Esophagus squamous epithelium (tissue), 5 donors: ENCODE measurements around the gene SLC9A9. TPM values are rescaled to one million over a fixed set of nuclear protein-coding genes. Genes with fewer than 3 reads are reported as not detected.

Experiments used
- DNase-seq: peaks from one replicate; lab custom pipeline; 2025; lab: John Stamatoyannopoulos, UW
- H3K27ac ChIP-seq, 4 donors: fragments of 200-600 bp; sonication (generic); one replicate each; pipeline ENCODE4 v1.5.1; 2016 to 2019; ENCODE audit warnings: mild to moderate bottlenecking in 1 of 4
- H3K27me3 ChIP-seq, 4 donors: fragments of 200-600 bp; sonication (generic); 1 replicate in 3 of 4; 2 replicates in 1 of 4; pipeline versions ENCODE4 v1.5.1 to v1.6.0; 2017 to 2021; ENCODE audit warnings: antibody characterized with exemption in 1 of 4
- H3K36me3 ChIP-seq, 3 donors: fragments of 200-600 bp; sonication (generic); one replicate each; pipeline ENCODE4 v1.5.1; 2016 to 2019
- H3K4me1 ChIP-seq, 3 donors: fragments of 200-600 bp; sonication (generic); one replicate each; pipeline ENCODE4 v1.5.1; 2017 to 2019
- H3K4me3 ChIP-seq, 4 donors: fragments of 200-600 bp; sonication (generic); 1 replicate in 3 of 4; 2 replicates in 1 of 4; pipeline ENCODE4 v1.5.1; 2016 to 2019; ENCODE audit warnings: mild to moderate bottlenecking in 2 of 4, moderate library complexity in 1 of 4
- H3K9me3 ChIP-seq, 3 donors: fragments of 200-600 bp; sonication (generic); one replicate each; pipeline ENCODE4 v1.5.1; 2016 to 2019
- POLR2A ChIP-seq, 4 donors: fragments of 450-650 bp; IDR thresholded peaks; one replicate each; pipeline ENCODE4 v1.6.1; 2017; ENCODE audit warnings: antibody characterized with exemption in 4 of 4, mild to moderate bottlenecking in 4 of 4, moderate library complexity in 3 of 4
- WGBS, 2 donors: methylation state at CpG; one replicate each; pipeline ENCODE4 v1.1.5; 2018; 5-methylcytosine and 5-hydroxymethylcytosine counted together
- intact Hi-C: fragments of 100-400 bp; cut with DNase I; formaldehyde crosslinking; loops from one replicate; pipeline ENCODE4 v1.15.0; 2022
- total RNA-seq, 4 donors: library from RNA; depleted of rRNA; stranded (reverse); fragments of >200 nt; gene quantifications; one replicate each; pipeline ENCODE4 v1.1.0, GENCODE V29; 2016
- TF ChIP-seq, protein P1 (sequence below), 6 experiments: fragments of 450-650 bp in 4 of 6; fragments of 200-600 bp in 2 of 6; sonication (generic) in 2 of 6; IDR thresholded peaks; one replicate each; pipeline ENCODE4 v1.5.1; 2016 to 2019; ENCODE audit warnings: antibody characterized with exemption in 6 of 6, mild to moderate bottlenecking in 4 of 6, moderate library complexity in 4 of 6
- donor health status: DM: yes; HTN: yes; CAD: no.

SLC9A9 gene
- total RNA-seq, 4 donors from 2014 or later = 11.2 to 22.3 (median 18.9) TPM

DNA sequence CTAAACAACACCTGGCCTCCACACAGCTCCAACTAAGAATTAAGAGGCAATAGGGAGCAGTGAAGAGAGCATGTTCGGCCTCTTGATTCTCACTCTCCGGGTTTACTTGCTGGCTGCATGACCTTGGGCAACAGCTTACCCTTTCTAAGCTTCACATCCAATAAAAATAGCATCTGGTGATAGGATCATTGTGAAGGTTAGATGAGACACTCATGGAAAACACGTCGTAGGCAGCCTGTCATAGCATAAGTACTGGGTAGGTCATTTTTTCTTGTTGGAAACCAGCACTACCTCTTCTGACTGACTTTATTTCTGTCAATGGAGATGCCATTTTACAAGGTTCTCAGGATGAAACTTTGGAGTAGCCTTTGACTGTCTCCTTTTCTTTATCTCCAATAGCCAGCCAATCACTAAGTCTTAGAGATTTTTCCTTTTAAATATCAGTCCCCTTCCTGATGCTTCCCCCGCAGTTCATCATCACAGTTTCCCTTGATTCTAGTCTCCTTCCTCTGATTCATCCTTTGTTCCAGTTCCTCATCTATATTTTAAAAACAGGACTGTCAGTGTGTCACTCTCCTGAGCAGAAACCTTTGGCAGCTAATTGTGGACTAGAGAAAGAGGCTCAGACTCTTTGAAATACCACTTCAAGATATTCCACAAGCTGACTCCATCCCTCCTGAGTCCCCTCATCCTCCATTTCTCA, 271.5 kb downstream of the SLC9A9 start:
- TF ChIP-seq POLR2A (IDR thresholded peaks at IDR 0.05) = no peak
- TF ChIP-seq, protein P1, sequence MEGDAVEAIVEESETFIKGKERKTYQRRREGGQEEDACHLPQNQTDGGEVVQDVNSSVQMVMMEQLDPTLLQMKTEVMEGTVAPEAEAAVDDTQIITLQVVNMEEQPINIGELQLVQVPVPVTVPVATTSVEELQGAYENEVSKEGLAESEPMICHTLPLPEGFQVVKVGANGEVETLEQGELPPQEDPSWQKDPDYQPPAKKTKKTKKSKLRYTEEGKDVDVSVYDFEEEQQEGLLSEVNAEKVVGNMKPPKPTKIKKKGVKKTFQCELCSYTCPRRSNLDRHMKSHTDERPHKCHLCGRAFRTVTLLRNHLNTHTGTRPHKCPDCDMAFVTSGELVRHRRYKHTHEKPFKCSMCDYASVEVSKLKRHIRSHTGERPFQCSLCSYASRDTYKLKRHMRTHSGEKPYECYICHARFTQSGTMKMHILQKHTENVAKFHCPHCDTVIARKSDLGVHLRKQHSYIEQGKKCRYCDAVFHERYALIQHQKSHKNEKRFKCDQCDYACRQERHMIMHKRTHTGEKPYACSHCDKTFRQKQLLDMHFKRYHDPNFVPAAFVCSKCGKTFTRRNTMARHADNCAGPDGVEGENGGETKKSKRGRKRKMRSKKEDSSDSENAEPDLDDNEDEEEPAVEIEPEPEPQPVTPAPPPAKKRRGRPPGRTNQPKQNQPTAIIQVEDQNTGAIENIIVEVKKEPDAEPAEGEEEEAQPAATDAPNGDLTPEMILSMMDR (IDR thresholded peaks at IDR 0.05) = no peak
- Histone ChIP-seq H3K9me3 (no peaks in the 10 kb centered on the region), H3K27ac (no peak overlapping the region), H3K4me3 (no peak overlapping the region), H3K4me1 (no peaks in the 10 kb centered on the region), H3K27me3 (no peaks in the 10 kb centered on the region), H3K36me3 (peaks cover 0 to 65% (median 0%) of the 10 kb centered on the region in 3 donors)
- intact Hi-C loops = no loop called here
- 89 to 92% methylated on average over 5 of the region's 5 CpGs for WGBS, 2 donors
- DNase-seq = no peak

DNA sequence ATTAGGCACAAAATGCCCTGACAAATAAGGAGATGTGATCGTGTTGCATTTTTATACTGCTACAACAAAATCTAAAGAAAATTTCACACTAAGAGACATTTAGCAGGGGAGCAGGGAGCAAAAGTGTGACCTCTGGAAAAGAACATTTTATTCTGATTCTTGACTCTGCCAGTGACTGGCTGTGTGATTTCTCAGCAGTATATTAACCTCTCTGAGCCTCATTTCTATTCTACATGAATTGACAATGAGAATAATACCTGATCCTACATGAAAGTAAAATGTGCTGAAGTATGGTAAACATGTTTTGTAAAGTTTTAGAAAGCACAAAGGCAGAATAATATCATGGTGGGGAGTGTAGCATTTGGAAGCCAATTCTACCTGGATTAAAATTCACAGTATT, 273.3 kb downstream of the SLC9A9 start:
- H3K27ac ChIP-seq = no peak overlapping the region
- peaks cover 0 to 56% (median 0%) of the 10 kb centered on the region in 3 donors for H3K36me3 ChIP-seq
- intact Hi-C loops = no loop called here
- no peaks in the 10 kb centered on the region for H3K27me3 ChIP-seq
- WGBS, 2 donors = 93 to 100% methylated on average over 1 of the region's 1 CpG
- no peak for DNase-seq
- no peaks in the 10 kb centered on the region for H3K4me1 ChIP-seq
- H3K9me3 ChIP-seq = no peaks in the 10 kb centered on the region
- TF ChIP-seq, protein P1 (IDR thresholded peaks at IDR 0.05) = no peak
- no peak for TF ChIP-seq POLR2A (IDR thresholded peaks at IDR 0.05)
- no peak overlapping the region for H3K4me3 ChIP-seq

DNA sequence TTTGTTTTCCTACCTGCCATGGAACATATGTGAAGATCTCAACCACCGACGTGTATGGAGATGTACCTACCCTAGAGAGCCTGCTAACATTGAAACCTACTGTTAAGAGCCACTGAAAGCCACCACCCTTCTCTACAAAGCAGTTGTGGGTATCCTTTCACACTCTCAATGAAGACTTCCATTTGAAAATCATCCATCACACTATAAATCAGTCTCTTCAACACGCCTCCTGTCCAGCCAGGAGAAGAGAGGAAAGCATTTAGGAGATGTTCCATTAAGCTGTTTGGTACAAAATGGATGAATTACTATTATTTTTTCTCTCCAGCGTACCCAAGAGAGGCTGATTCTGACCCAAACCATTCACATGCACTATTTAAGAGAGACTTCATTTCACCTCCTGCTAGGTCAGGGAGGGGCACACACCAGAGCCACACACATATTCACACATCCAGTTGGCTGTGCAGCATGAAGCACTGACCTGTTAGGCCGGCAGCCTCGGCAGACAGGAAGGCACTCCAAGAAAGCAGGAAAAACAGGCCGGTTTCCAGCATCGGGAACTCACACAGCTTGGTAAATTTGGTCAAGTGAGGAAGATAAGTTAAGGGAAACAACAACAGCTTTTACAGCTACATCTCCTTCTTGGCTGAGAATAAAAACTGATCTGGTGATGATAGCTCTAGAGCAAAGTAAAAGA, 274.5 kb downstream of the SLC9A9 start:
- H3K9me3 ChIP-seq = no peaks in the 10 kb centered on the region
- WGBS, 2 donors = 80 to 93% methylated on average over 7 to 8 of the region's 8 CpGs
- TF ChIP-seq POLR2A (IDR thresholded peaks at IDR 0.05) = no peak
- TF ChIP-seq, protein P1 (IDR thresholded peaks at IDR 0.05) = no peak
- intact Hi-C loops = no loop called here
- no peak overlapping the region for H3K27ac ChIP-seq
- no peak for DNase-seq
- H3K27me3 ChIP-seq = no peaks in the 10 kb centered on the region
- no peaks in the 10 kb centered on the region for H3K4me1 ChIP-seq
- peaks cover 0 to 53% (median 0%) of the 10 kb centered on the region in 3 donors for H3K36me3 ChIP-seq
- H3K4me3 ChIP-seq = no peak overlapping the region

GRCh38 chr3:143571548-143571947, 276.7 kb downstream of the SLC9A9 start:
- Histone ChIP-seq H3K36me3 (peaks cover 0 to 32% (median 0%) of the 10 kb centered on the region in 3 donors), H3K4me3 (no peak overlapping the region), H3K27ac (no peak overlapping the region), H3K9me3 (no peaks in the 10 kb centered on the region), H3K4me1 (no peaks in the 10 kb centered on the region), H3K27me3 (no peaks in the 10 kb centered on the region)
- no peak for DNase-seq
- TF ChIP-seq, protein P1 (IDR thresholded peaks at IDR 0.05) = no peak
- no peak for TF ChIP-seq POLR2A (IDR thresholded peaks at IDR 0.05)
- WGBS, 2 donors = 95 to 100% methylated on average over 1 of the region's 1 CpG
- intact Hi-C loops = no loop called here

- 60 to 86% methylated on average over 2 of the region's 2 CpGs for WGBS, 2 donors
- no peaks in the 10 kb centered on the region for H3K4me1 ChIP-seq
- intact Hi-C loops = no loop called here
- no peak overlapping the region for H3K4me3 ChIP-seq
- no peak for TF ChIP-seq POLR2A (IDR thresholded peaks at IDR 0.05)
- TF ChIP-seq, protein P1 (IDR thresholded peaks at IDR 0.05) = no peak
- no peaks in the 10 kb centered on the region for H3K36me3 ChIP-seq
- H3K27me3 ChIP-seq = no peaks in the 10 kb centered on the region
- DNase-seq = no peak
- no peaks in the 10 kb centered on the region for H3K9me3 ChIP-seq
- H3K27ac ChIP-seq = no peak overlapping the region
Measured at GRCh38 chr3:143567823-143568222, 280.4 kb downstream of the SLC9A9 start.
